ENCODE data around the gene DNAL4.

DNAL4 gene

GRCh38 chr22:38835888-38836301 lies 42.0 kb upstream of the DNAL4 start:
- no peak overlapping the region for H3K27ac ChIP-seq (ENCODE audit: low read length)
- H3K79me2 ChIP-seq (ENCODE audit: low read length), result no peaks in the 10 kb centered on the region
- H3K4me3 ChIP-seq (ENCODE audit: low read length), result no peak overlapping the region
- no peak overlapping the region for H2AFZ ChIP-seq (ENCODE audit: low read depth, low read length)
- no peak overlapping the region for H3K9ac ChIP-seq (ENCODE audit: low read length)
- H4K20me1 ChIP-seq (ENCODE audit: insufficient read depth, low read length), result no peaks in the 10 kb centered on the region
- no peak overlapping the region for H3K4me2 ChIP-seq (ENCODE audit: low read length)
- H3K9me3 ChIP-seq (ENCODE audit: insufficient read depth, low read length), result no peaks in the 10 kb centered on the region
- no peaks in the 10 kb centered on the region for H3K36me3 ChIP-seq (replicated peaks; ENCODE audit: low read depth, low read length)
- H3K27me3 ChIP-seq (ENCODE audit: low read depth, low read length), result peaks cover 25% of the 10 kb centered on the region
- no peaks in the 10 kb centered on the region for H3K4me1 ChIP-seq (ENCODE audit: low read length)
- TF ChIP-seq CTCF (IDR thresholded peaks at IDR 0.05; ENCODE audit: low read depth, low read length), result no peak
- no peak for TF ChIP-seq EZH2phosphoT487 (IDR thresholded peaks at IDR 0.05; ENCODE audit: low read depth)

- peaks cover 16% of the 10 kb centered on the region for H3K27me3 ChIP-seq (ENCODE audit: low read depth, low read length)
- no peak overlapping the region for H3K27ac ChIP-seq (ENCODE audit: low read length)
- no peak overlapping the region for H3K4me2 ChIP-seq (ENCODE audit: low read length)
- H3K79me2 ChIP-seq (ENCODE audit: low read length), result no peaks in the 10 kb centered on the region
- no peak overlapping the region for H3K4me3 ChIP-seq (ENCODE audit: low read length)
- H3K9me3 ChIP-seq (ENCODE audit: insufficient read depth, low read length), result no peaks in the 10 kb centered on the region
- no peak overlapping the region for H2AFZ ChIP-seq (ENCODE audit: low read depth, low read length)
- H3K4me1 ChIP-seq (ENCODE audit: low read length), result no peaks in the 10 kb centered on the region
- no peak overlapping the region for H3K9ac ChIP-seq (ENCODE audit: low read length)
- no peaks in the 10 kb centered on the region for H3K36me3 ChIP-seq (replicated peaks; ENCODE audit: low read depth, low read length)
- no peaks in the 10 kb centered on the region for H4K20me1 ChIP-seq (ENCODE audit: insufficient read depth, low read length)
- TF ChIP-seq EZH2phosphoT487 (IDR thresholded peaks at IDR 0.05; ENCODE audit: low read depth), result no peak
- no peak for TF ChIP-seq CTCF (IDR thresholded peaks at IDR 0.05; ENCODE audit: low read depth, low read length)
Observed at GRCh38 chr22:38834991-38835390, 41.0 kb upstream of the DNAL4 start.

GRCh38 chr22:38834215-38834953 lies 40.4 kb upstream of the DNAL4 start:
- Histone ChIP-seq H3K27me3 (ENCODE audit: low read depth, low read length) (peaks cover 14% of the 10 kb centered on the region), H3K9ac (ENCODE audit: low read length) (no peak overlapping the region), H3K4me2 (ENCODE audit: low read length) (no peak overlapping the region), H3K9me3 (ENCODE audit: insufficient read depth, low read length) (no peaks in the 10 kb centered on the region), H3K4me3 (ENCODE audit: low read length) (no peak overlapping the region), H4K20me1 (ENCODE audit: insufficient read depth, low read length) (no peaks in the 10 kb centered on the region), H3K27ac (ENCODE audit: low read length) (no peak overlapping the region), H3K4me1 (ENCODE audit: low read length) (no peaks in the 10 kb centered on the region), H3K36me3 (replicated peaks; ENCODE audit: low read depth, low read length) (no peaks in the 10 kb centered on the region), H2AFZ (ENCODE audit: low read depth, low read length) (no peak overlapping the region), H3K79me2 (ENCODE audit: low read length) (no peaks in the 10 kb centered on the region)
- TF ChIP-seq EZH2phosphoT487 (IDR thresholded peaks at IDR 0.05; ENCODE audit: low read depth), result no peak
- TF ChIP-seq CTCF (IDR thresholded peaks at IDR 0.05; ENCODE audit: low read depth, low read length), result no peak

GRCh38 chr22:38833061-38833460 lies 39.1 kb upstream of the DNAL4 start:
- TF ChIP-seq CTCF (IDR thresholded peaks at IDR 0.05; ENCODE audit: low read depth, low read length) (no peak), EZH2phosphoT487 (IDR thresholded peaks at IDR 0.05; ENCODE audit: low read depth) (no peak)
- H2AFZ ChIP-seq (ENCODE audit: low read depth, low read length), result no peak overlapping the region
- no peak overlapping the region for H3K4me2 ChIP-seq (ENCODE audit: low read length)
- no peak overlapping the region for H3K9ac ChIP-seq (ENCODE audit: low read length)
- peaks cover 9% of the 10 kb centered on the region for H3K27me3 ChIP-seq (ENCODE audit: low read depth, low read length)
- H3K36me3 ChIP-seq (replicated peaks; ENCODE audit: low read depth, low read length), result no peaks in the 10 kb centered on the region
- no peak overlapping the region for H3K27ac ChIP-seq (ENCODE audit: low read length)
- no peak overlapping the region for H3K4me3 ChIP-seq (ENCODE audit: low read length)
- H3K4me1 ChIP-seq (ENCODE audit: low read length), result no peaks in the 10 kb centered on the region
- H4K20me1 ChIP-seq (ENCODE audit: insufficient read depth, low read length), result no peaks in the 10 kb centered on the region
- no peaks in the 10 kb centered on the region for H3K9me3 ChIP-seq (ENCODE audit: insufficient read depth, low read length)
- H3K79me2 ChIP-seq (ENCODE audit: low read length), result no peaks in the 10 kb centered on the region

All from OCI-LY3 (cell line).